GM12891 (cell line): ENCODE results near the gene GPATCH3.

Experiments used
- POLR2A ChIP-seq: IDR thresholded peaks from 2 replicates; pipeline ENCODE4 v1.6.1; 2011; ENCODE audit warnings: low read depth, low read length, control low read depth
- POLR2AphosphoS5 ChIP-seq: IDR thresholded peaks from 2 replicates; pipeline ENCODE4 v1.6.1; 2011; ENCODE audit warnings: low read depth, low read length, control low read depth
- SPI1 ChIP-seq: IDR thresholded peaks from 2 replicates; pipeline ENCODE4 v1.6.1; 2011; ENCODE audit warnings: low read depth, low read length, control low read depth

GRCh38 chr1:26942656-26943055 lies 42.4 kb upstream of the GPATCH3 start:
- TF ChIP-seq POLR2A = no peak
- no peak for TF ChIP-seq POLR2AphosphoS5
- no peak for TF ChIP-seq SPI1
